HG02610 (cell line): ENCODE data around the gene ANKRD44.

Experiments used
- ATAC-seq: cut with Tn5 transposase; IDR thresholded peaks from one replicate; pipeline ENCODE4 v1.9.1; 2021; ENCODE audit warnings: mild to moderate bottlenecking, moderate library complexity; ENCODE audit not compliant: unreplicated experiment

The ANKRD44 gene

GRCh38 chr2:197124639-197125390 lies 185.8 kb downstream of the ANKRD44 start:
- ATAC-seq, result no peak

GRCh38 chr2:197122821-197123220 lies 187.8 kb downstream of the ANKRD44 start:
- ATAC-seq, result no peak

- ATAC-seq, result no peak
Measured at GRCh38 chr2:197121756-197122385, 188.7 kb downstream of the ANKRD44 start.

- ATAC-seq, result no peak
Measured at GRCh38 chr2:197121255-197121654, 189.3 kb downstream of the ANKRD44 start.

DNA sequence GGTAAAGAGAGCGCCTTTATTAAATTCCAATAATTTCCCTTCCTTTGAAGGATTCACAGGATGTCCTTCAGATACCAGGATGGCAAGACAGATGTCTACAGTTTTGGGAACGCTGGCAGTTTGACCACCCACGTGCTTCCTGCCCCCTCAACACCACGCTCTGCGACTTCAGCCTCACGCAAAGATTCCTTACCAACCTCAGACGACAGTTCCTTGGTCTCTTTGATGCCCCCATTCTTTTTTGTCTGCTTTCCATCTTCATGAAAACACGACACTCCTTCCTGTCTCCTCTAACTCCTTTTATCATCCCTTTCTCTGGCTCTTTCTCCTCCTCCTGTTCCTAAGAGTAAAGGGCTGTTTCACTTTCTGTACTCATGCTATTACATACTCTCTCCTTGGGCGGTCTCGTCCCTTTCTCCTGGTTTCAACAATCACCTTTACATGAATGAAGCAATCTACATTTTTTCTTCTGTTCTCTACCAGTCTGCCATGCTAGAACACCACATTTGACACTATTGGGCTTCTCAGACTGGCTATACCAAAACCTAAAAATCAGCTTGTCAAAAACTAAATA lies 194.2 kb downstream of the ANKRD44 start:
- no peak for ATAC-seq

DNA sequence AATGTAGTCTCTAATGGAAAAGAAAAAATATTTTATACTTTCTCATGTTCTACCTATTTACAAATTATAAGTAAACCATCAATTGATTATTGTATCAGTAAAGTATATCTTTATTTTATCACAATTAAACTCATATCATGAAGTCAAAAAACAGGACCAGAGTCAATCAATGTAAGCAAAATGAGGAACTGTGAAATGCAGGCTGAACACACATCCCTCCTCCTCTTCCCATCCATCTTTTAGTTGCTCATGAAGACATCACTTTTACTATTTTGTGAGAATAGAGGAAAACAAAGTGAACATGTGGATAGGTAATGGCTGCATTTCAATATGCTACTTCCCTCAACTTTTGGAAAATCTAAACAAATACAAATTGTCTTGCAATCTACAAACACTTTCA lies 195.3 kb downstream of the ANKRD44 start:
- ATAC-seq, result no peak

DNA sequence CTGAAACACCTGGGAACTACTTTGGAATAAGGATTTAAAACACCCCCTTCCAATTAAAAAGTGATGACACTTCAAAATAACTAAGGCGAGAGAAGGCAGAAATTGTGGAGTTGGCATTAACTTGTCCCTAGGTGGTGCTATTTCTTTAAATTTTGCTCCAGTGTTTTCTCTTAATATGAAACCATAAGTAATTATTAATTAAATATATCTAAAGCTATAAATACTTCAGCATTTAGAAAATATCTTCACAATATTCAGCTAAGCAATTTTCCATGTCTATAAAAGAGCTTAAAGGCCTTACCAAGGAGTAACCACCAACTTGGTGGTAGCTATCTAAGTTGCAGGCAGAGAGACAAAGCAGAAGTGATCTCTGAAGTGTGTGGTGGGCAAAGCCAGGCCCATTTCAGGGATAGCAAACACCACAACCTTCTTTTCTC lies 197.3 kb downstream of the ANKRD44 start:
- peak; percentile 45 for ATAC-seq

- no peak for ATAC-seq
Measured at GRCh38 chr2:197109326-197109725, 201.3 kb downstream of the ANKRD44 start.

- ATAC-seq, result no peak
Measured at GRCh38 chr2:197108758-197109157, 201.8 kb downstream of the ANKRD44 start.

- ATAC-seq, result no peak
Measured at GRCh38 chr2:197107291-197108269, 203.0 kb downstream of the ANKRD44 start.

GRCh38 chr2:197103363-197103762 lies 207.2 kb downstream of the ANKRD44 start:
- no peak for ATAC-seq

GRCh38 chr2:197102231-197102630 lies 208.3 kb downstream of the ANKRD44 start:
- no peak for ATAC-seq

DNA sequence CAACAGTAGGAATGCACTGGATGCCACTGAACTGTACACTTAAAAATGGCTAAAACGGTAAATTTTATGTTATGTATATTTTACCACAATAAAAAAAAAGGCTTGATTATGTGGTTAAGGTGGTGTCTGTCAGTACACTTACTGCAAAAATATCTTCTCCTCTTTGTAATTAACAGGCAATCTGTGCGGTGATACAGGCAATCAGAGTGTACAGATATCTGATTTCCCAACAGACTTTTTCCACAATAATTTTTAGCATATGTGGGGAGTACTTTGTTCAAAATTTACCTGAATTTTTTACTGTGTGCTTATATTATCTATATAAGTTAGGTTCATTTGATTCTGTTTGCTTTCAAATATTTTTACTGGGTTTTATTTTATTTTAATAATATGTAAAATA lies 209.1 kb downstream of the ANKRD44 start:
- no peak for ATAC-seq

- no peak for ATAC-seq
Measured at GRCh38 chr2:197097578-197098366, 212.8 kb downstream of the ANKRD44 start.

DNA sequence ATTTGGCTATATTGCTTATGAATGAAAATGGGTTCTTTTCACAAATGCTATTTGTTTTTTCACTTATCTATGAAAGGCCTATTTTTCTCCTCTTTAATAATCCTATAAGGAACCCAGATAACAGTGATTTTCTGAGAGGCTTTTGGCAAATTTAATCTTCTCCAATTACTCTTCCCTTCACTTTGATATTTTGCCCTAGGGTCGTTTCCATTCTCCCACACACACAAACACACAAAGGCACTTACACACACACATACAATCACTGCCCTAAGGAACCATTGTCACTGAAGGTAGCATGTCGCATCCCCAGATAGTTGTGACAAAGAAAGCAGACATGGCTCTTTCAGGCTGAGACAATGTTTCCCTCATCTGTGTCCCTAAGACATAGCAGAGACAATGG lies 213.9 kb downstream of the ANKRD44 start:
- no peak for ATAC-seq

GRCh38 chr2:197092431-197092830 lies 218.1 kb downstream of the ANKRD44 start:
- no peak for ATAC-seq

DNA sequence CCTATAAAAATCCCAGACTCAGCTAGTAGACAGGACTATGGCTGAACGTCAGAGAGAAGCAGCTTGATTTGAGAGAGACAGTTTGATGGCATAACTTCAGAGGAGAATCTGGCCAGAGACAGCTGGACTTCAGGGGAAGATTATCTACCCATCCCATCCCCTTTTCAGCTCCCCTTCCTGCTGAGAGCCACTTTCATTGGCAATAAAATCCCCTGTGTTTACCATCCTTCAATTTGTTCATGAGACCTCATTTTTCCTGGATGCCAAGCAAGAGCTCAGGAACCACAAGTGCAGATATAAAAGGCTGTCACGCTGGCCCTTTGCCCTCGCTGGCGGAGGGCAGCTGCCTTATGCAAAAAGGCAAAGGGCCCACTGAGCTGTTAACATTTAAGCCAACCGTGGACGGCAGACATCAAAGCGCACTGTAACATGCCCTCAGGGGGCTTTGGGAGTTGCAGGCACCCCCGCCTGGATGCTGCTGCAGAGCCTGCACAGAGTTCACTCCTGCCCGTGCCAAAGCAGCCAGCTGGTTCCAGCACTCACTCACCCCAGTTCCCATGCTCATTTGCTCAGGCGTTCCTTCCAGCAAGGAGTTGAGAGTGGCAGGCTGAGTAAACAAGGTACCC lies 219.7 kb downstream of the ANKRD44 start:
- no peak for ATAC-seq

GRCh38 chr2:197089655-197090054 lies 220.9 kb downstream of the ANKRD44 start:
- ATAC-seq, result no peak

- ATAC-seq, result no peak
Measured at GRCh38 chr2:197088694-197089093, 221.9 kb downstream of the ANKRD44 start.

GRCh38 chr2:197086500-197086899 lies 224.1 kb downstream of the ANKRD44 start:
- peak; percentile 83 for ATAC-seq
